Effector memory CD4-positive, alpha-beta T cell (primary cell): Measurements from ENCODE around the gene SCRN1.

ENCODE experiments used
- DNase-seq, 3 donors: peaks; one replicate each; pipeline ENCODE4 v3.0.0-alpha.2; 2020
- H3K27ac ChIP-seq: 2 replicates; pipeline ENCODE4 v1.7.0; 2013; ENCODE audit warnings: mild to moderate bottlenecking, low read length, moderate library complexity; ENCODE audit not compliant: insufficient read depth, poor library complexity, severe bottlenecking
- H3K27me3 ChIP-seq: replicated peaks from 2 replicates; pipeline ENCODE4 v1.7.0; 2013; ENCODE audit warnings: mild to moderate bottlenecking, low read length; ENCODE audit not compliant: insufficient read depth, control insufficient read depth, poor library complexity, severe bottlenecking
- H3K36me3 ChIP-seq: 2 replicates; pipeline ENCODE4 v1.7.0; 2013; ENCODE audit warnings: mild to moderate bottlenecking, low read length, moderate library complexity; ENCODE audit not compliant: control insufficient read depth, insufficient read depth
- H3K4me1 ChIP-seq: 2 replicates; pipeline ENCODE4 v1.7.0; 2013; ENCODE audit warnings: low read length, mild to moderate bottlenecking; ENCODE audit not compliant: control insufficient read depth, insufficient read depth, poor library complexity, severe bottlenecking
- H3K4me3 ChIP-seq: 2 replicates; pipeline ENCODE4 v1.7.0; 2013; ENCODE audit warnings: low read length, low read depth, mild to moderate bottlenecking; ENCODE audit not compliant: insufficient read depth, poor library complexity, severe bottlenecking
- H3K9me3 ChIP-seq: 2 replicates; pipeline ENCODE4 v1.7.0; 2013; ENCODE audit warnings: mild to moderate bottlenecking, low read length, moderate library complexity; ENCODE audit not compliant: control insufficient read depth

The SCRN1 gene

GRCh38 chr7:30005464-30005863, 15.9 kb upstream of the SCRN1 start:
- H3K36me3 ChIP-seq: no peaks in the 10 kb centered on the region
- no peak overlapping the region for H3K27ac ChIP-seq
- H3K4me1 ChIP-seq: no peaks in the 10 kb centered on the region
- DNase-seq: no peak
- no peaks in the 10 kb centered on the region for H3K27me3 ChIP-seq
- H3K9me3 ChIP-seq: no peaks in the 10 kb centered on the region
- no peak overlapping the region for H3K4me3 ChIP-seq

GRCh38 chr7:30003098-30003497, 13.5 kb upstream of the SCRN1 start:
- DNase-seq: no peak
- H3K27me3 ChIP-seq: no peaks in the 10 kb centered on the region
- no peaks in the 10 kb centered on the region for H3K36me3 ChIP-seq
- H3K9me3 ChIP-seq: no peaks in the 10 kb centered on the region
- no peak overlapping the region for H3K4me3 ChIP-seq
- no peaks in the 10 kb centered on the region for H3K4me1 ChIP-seq
- no peak overlapping the region for H3K27ac ChIP-seq

GRCh38 chr7:30001998-30002397, 12.4 kb upstream of the SCRN1 start:
- Histone ChIP-seq H3K27me3 (no peaks in the 10 kb centered on the region), H3K36me3 (no peaks in the 10 kb centered on the region), H3K9me3 (no peaks in the 10 kb centered on the region), H3K4me3 (no peak overlapping the region), H3K4me1 (no peaks in the 10 kb centered on the region), H3K27ac (no peak overlapping the region)
- DNase-seq: no peak

GRCh38 chr7:29998489-29998888, 8.9 kb upstream of the SCRN1 start:
- no peaks in the 10 kb centered on the region for H3K9me3 ChIP-seq
- no peaks in the 10 kb centered on the region for H3K27me3 ChIP-seq
- H3K36me3 ChIP-seq: no peaks in the 10 kb centered on the region
- no peak overlapping the region for H3K4me3 ChIP-seq
- H3K4me1 ChIP-seq: no peaks in the 10 kb centered on the region
- no peak for DNase-seq
- H3K27ac ChIP-seq: no peak overlapping the region

GRCh38 chr7:29996321-29996720, 6.7 kb upstream of the SCRN1 start:
- H3K27ac ChIP-seq: no peak overlapping the region
- no peaks in the 10 kb centered on the region for H3K36me3 ChIP-seq
- no peaks in the 10 kb centered on the region for H3K27me3 ChIP-seq
- H3K9me3 ChIP-seq: no peaks in the 10 kb centered on the region
- DNase-seq: no peak
- no peaks in the 10 kb centered on the region for H3K4me1 ChIP-seq
- no peak overlapping the region for H3K4me3 ChIP-seq

- Histone ChIP-seq H3K4me3 (no peak overlapping the region), H3K4me1 (no peaks in the 10 kb centered on the region)
Measured at GRCh38 chr7:29995652-29996051, 6.1 kb upstream of the SCRN1 start.

GRCh38 chr7:29993140-29993539, 3.5 kb upstream of the SCRN1 start:
- Histone ChIP-seq H3K9me3 (no peaks in the 10 kb centered on the region), H3K36me3 (no peaks in the 10 kb centered on the region), H3K27me3 (peaks cover 20% of the 10 kb centered on the region), H3K4me3 (no peak overlapping the region), H3K27ac (no peak overlapping the region), H3K4me1 (peaks cover 2% of the 10 kb centered on the region)
- no peak for DNase-seq

More at GRCh38 chr7:29995652-29996051, 6.1 kb upstream of the SCRN1 start:
- no peaks in the 10 kb centered on the region for H3K9me3 ChIP-seq
- no peak overlapping the region for H3K27ac ChIP-seq
- no peaks in the 10 kb centered on the region for H3K36me3 ChIP-seq
- peaks cover 4% of the 10 kb centered on the region for H3K27me3 ChIP-seq
- no peak for DNase-seq

- peaks cover 24% of the 10 kb centered on the region for H3K27me3 ChIP-seq
- H3K4me3 ChIP-seq: no peak overlapping the region
- no peaks in the 10 kb centered on the region for H3K36me3 ChIP-seq
- no peaks in the 10 kb centered on the region for H3K9me3 ChIP-seq
- DNase-seq: no peak
- peaks cover 2% of the 10 kb centered on the region for H3K4me1 ChIP-seq
- H3K27ac ChIP-seq: no peak overlapping the region
Measured at GRCh38 chr7:29991937-29992336, 2.3 kb upstream of the SCRN1 start.

- H3K36me3 ChIP-seq: no peaks in the 10 kb centered on the region
- no peak for DNase-seq
- H3K9me3 ChIP-seq: no peaks in the 10 kb centered on the region
- H3K4me3 ChIP-seq: no peak overlapping the region
- peaks cover 2% of the 10 kb centered on the region for H3K4me1 ChIP-seq
- peaks cover 24% of the 10 kb centered on the region for H3K27me3 ChIP-seq
- H3K27ac ChIP-seq: no peak overlapping the region
Measured at GRCh38 chr7:29990931-29991330, 1.3 kb upstream of the SCRN1 start.

- H3K9me3 ChIP-seq: no peaks in the 10 kb centered on the region
- no peaks in the 10 kb centered on the region for H3K36me3 ChIP-seq
- DNase-seq: no peak
- peak overlapping the region; percentile 74 for H3K4me3 ChIP-seq
- H3K27ac ChIP-seq: no peak overlapping the region
- peaks cover 2% of the 10 kb centered on the region for H3K4me1 ChIP-seq
- peaks cover 24% of the 10 kb centered on the region for H3K27me3 ChIP-seq
Measured at GRCh38 chr7:29988424-29989256, 961 bp downstream of the SCRN1 start.
